GM18502 (cell line): ENCODE measurements around the gene ZSWIM5.
"Not testable (repeated sequence)": the region's sequence is repeated elsewhere in the genome, so short reads cannot be mapped to it uniquely, and the experiment has no call there.

Source experiments
- ATAC-seq: cut with Tn5 transposase; IDR thresholded peaks from one replicate; pipeline ENCODE4 v1.9.1; 2021; ENCODE audit warnings: mild to moderate bottlenecking; ENCODE audit not compliant: unreplicated experiment, poor library complexity

The ZSWIM5 gene

GRCh38 chr1:45205910-45206721 lies at the start of gene ZSWIM5:
Gene ZSWIM5, minus strand, starts transcription at chr1:45206605. Its CDS starts 255 bp downstream, at chr1:45206350.
- ATAC-seq = peak; percentile 72

- no peak for ATAC-seq
Measured at GRCh38 chr1:45254490-45254889, 48.1 kb upstream of the ZSWIM5 start.

GRCh38 chr1:45250544-45250943 lies 44.1 kb upstream of the ZSWIM5 start:
- ATAC-seq = no peak

GRCh38 chr1:45248004-45248403 lies 41.6 kb upstream of the ZSWIM5 start:
- ATAC-seq = not testable (repeated sequence)

- ATAC-seq = no peak
Measured at GRCh38 chr1:45246760-45247159, 40.4 kb upstream of the ZSWIM5 start.

- ATAC-seq = not testable (repeated sequence)
Measured at GRCh38 chr1:45246359-45246758, 40.0 kb upstream of the ZSWIM5 start.

- ATAC-seq = no peak
Measured at GRCh38 chr1:45244660-45245059, 38.3 kb upstream of the ZSWIM5 start.

- ATAC-seq = no peak
Measured at GRCh38 chr1:45243476-45244343, 37.3 kb upstream of the ZSWIM5 start.

GRCh38 chr1:45238846-45239245 lies 32.4 kb upstream of the ZSWIM5 start:
- ATAC-seq = no peak

- ATAC-seq = no peak
Measured at GRCh38 chr1:45236136-45236535, 29.7 kb upstream of the ZSWIM5 start.

GRCh38 chr1:45230537-45230936 lies 24.1 kb upstream of the ZSWIM5 start:
- ATAC-seq = no peak

- ATAC-seq = no peak
Measured at GRCh38 chr1:45225598-45225997, 19.2 kb upstream of the ZSWIM5 start.

- not testable (repeated sequence) for ATAC-seq
Measured at GRCh38 chr1:45223710-45224109, 17.3 kb upstream of the ZSWIM5 start.

GRCh38 chr1:45221716-45222115 lies 15.3 kb upstream of the ZSWIM5 start:
- no peak for ATAC-seq

- no peak for ATAC-seq
Measured at GRCh38 chr1:45216861-45217260, 10.5 kb upstream of the ZSWIM5 start.

- ATAC-seq = no peak
Measured at GRCh38 chr1:45216200-45216541, 9.8 kb upstream of the ZSWIM5 start.

GRCh38 chr1:45215485-45216199 lies 9.2 kb upstream of the ZSWIM5 start:
- no peak for ATAC-seq

- ATAC-seq = no peak
Measured at GRCh38 chr1:45213892-45214291, 7.5 kb upstream of the ZSWIM5 start.

- ATAC-seq = no peak
Measured at GRCh38 chr1:45211076-45211475, 4.7 kb upstream of the ZSWIM5 start.

- ATAC-seq = no peak
Measured at GRCh38 chr1:45206808-45207623, 611 bp upstream of the ZSWIM5 start.
